Measurements from ENCODE around the gene KIAA1217. TPM values are rescaled to one million over a fixed set of nuclear protein-coding genes. Genes with fewer than 3 reads are reported as not detected.

The KIAA1217 gene
- total RNA-seq, 6 experiments from 2014 or later, result 10.4 to 25.5 (median 14.9) TPM

DNA sequence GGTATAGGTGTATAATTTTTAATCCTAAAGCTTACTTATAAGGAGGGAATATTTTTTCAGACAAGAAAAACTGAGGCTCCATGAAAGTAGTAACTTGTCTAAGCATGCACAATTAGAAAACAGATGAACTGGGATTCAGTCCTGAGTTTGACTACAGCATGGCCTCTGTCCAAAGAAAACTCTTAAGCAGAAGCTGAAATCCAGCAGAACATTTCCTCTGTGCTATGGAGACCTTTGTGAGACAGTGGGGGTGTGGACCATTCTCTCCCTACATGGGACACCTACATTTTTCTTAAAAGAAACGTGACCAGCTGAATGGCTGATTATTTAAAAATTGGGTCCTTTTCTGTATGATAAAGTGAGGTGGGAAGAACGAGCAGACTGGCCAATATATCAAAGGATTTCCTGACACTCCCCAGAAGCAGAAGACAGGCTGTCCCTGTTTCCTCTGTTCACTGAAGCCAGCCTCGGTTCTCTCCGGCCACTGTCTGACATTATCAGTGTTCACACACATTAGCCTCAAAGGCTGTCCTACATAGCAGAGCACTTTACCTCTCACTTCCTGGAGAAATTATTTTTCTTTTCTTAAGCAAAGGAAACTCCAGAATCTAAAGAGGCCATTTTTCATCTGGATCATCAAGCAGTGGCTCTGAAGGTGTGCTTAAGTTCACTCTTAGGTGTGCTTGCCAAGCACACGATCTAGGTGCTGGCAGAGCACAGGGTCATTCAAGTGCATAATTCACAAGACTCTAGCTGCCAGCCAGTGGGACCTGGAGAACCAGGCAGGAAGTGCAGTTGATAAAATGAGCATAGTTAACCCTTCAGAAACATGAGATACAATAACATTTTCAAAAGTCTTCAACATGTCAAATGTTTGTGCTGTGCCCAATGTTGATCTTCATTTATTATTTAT, 40.4 kb upstream of the KIAA1217 start:
- Histone ChIP-seq H3K9me3 (no peaks in the 10 kb centered on the region), H3K4me1 (no peaks in the 10 kb centered on the region), H3K27ac (no peak overlapping the region), H3K27me3 (no peaks in the 10 kb centered on the region), H3K36me3 (no peaks in the 10 kb centered on the region), H3K4me3 (no peak overlapping the region)
- intact Hi-C loops (cut with DNase I), result no loop called here
- no peak for DNase-seq
- peak; percentile 44 to 81 (median 51) for ATAC-seq
- TF ChIP-seq CTCF (IDR thresholded peaks at IDR 0.05) (no peak), POLR2A (IDR thresholded peaks at IDR 0.05) (no peak)
- WGBS (ENCODE audit: insufficient coverage, low coverage, low lambda C conversion rate, missing lambda C conversion rate), result 19% methylated on average over 5 of the region's 5 CpGs

- TF ChIP-seq CTCF (IDR thresholded peaks at IDR 0.05), result no peak
- Histone ChIP-seq H3K36me3 (no peaks in the 10 kb centered on the region), H3K27ac (no peak overlapping the region), H3K9me3 (no peaks in the 10 kb centered on the region), H3K27me3 (no peaks in the 10 kb centered on the region), H3K4me3 (no peak overlapping the region), H3K4me1 (no peaks in the 10 kb centered on the region)
- DNase-seq, result no peak
- 33% methylated on average over 5 of the region's 5 CpGs for whole genome bisulfite sequencing (ENCODE audit: insufficient coverage, low coverage, low lambda C conversion rate, missing lambda C conversion rate)
- intact Hi-C loops (cut with DNase I), result no loop called here
- ATAC-seq, result no peak
These were observed 38.7 kb upstream of the KIAA1217 start for GRCh38 chr10:24170199-24170598.

- H3K27ac ChIP-seq, result no peak overlapping the region
- intact Hi-C loops (cut with DNase I), result no loop called here
- no peak for ATAC-seq
These were observed 36.0 kb upstream of the KIAA1217 start for GRCh38 chr10:24172909-24173308.

GRCh38 chr10:24174014-24174413, 34.9 kb upstream of the KIAA1217 start:
- no peak for ATAC-seq
- WGBS (ENCODE audit: insufficient coverage, low coverage, low lambda C conversion rate, missing lambda C conversion rate), result 68% methylated on average over 2 of the region's 2 CpGs
- TF ChIP-seq CTCF (IDR thresholded peaks at IDR 0.05) (no peak), POLR2A (IDR thresholded peaks at IDR 0.05) (no peak)
- H3K4me1 ChIP-seq, result no peaks in the 10 kb centered on the region
- H3K9me3 ChIP-seq, result no peaks in the 10 kb centered on the region
- H3K27ac ChIP-seq, result no peak overlapping the region
- intact Hi-C loops (cut with DNase I), result no loop called here
- H3K4me3 ChIP-seq, result no peak overlapping the region
- no peaks in the 10 kb centered on the region for H3K36me3 ChIP-seq
- H3K27me3 ChIP-seq, result no peaks in the 10 kb centered on the region
- no peak for DNase-seq

More at GRCh38 chr10:24172909-24173308, 36.0 kb upstream of the KIAA1217 start:
- no peak for DNase-seq
- H3K9me3 ChIP-seq, result no peaks in the 10 kb centered on the region
- H3K27me3 ChIP-seq, result no peaks in the 10 kb centered on the region
- H3K36me3 ChIP-seq, result no peaks in the 10 kb centered on the region
- no peaks in the 10 kb centered on the region for H3K4me1 ChIP-seq
- 75% methylated on average over 3 of the region's 3 CpGs for WGBS (ENCODE audit: insufficient coverage, low coverage, low lambda C conversion rate, missing lambda C conversion rate)
- no peak overlapping the region for H3K4me3 ChIP-seq
- no peak for TF ChIP-seq POLR2A (IDR thresholded peaks at IDR 0.05)
- no peak for TF ChIP-seq CTCF (IDR thresholded peaks at IDR 0.05)
